IPS-11a (cell line): ENCODE results near the gene SYDE1.
"Not testable (repeated sequence)": the region's sequence is repeated elsewhere in the genome, so short reads cannot be mapped to it uniquely, and the experiment has no call there.

Source experiments
- H3K4me3 ChIP-seq: one replicate; pipeline ENCODE4 v1.5.1; 2013; ENCODE audit warnings: low read depth, low read length, control low read depth

The SYDE1 gene

GRCh38 chr19:15107061-15108010, at the start of gene SYDE1:
Gene SYDE1 (plus strand): TSS chr19:15107401. CDS start chr19:15107434, 33 bp downstream.
- peak within 1 kb of the TSS; percentile 60 for H3K4me3 ChIP-seq

GRCh38 chr19:15062036-15062435, 45.2 kb upstream of the SYDE1 start:
- H3K4me3 ChIP-seq: no peak overlapping the region

GRCh38 chr19:15070386-15070785, 36.8 kb upstream of the SYDE1 start:
- H3K4me3 ChIP-seq: not testable (repeated sequence)

- no peak overlapping the region for H3K4me3 ChIP-seq
Observed at GRCh38 chr19:15072930-15073647, 34.1 kb upstream of the SYDE1 start.

- H3K4me3 ChIP-seq: no peak overlapping the region
Observed at GRCh38 chr19:15074371-15074770, 32.8 kb upstream of the SYDE1 start.

GRCh38 chr19:15075806-15076205, 31.4 kb upstream of the SYDE1 start:
- no peak overlapping the region for H3K4me3 ChIP-seq

GRCh38 chr19:15080002-15080401, 27.2 kb upstream of the SYDE1 start:
- not testable (repeated sequence) for H3K4me3 ChIP-seq

GRCh38 chr19:15081911-15082310, 25.3 kb upstream of the SYDE1 start, which contains the start of gene OR1I1:
Gene OR1I1 (plus strand): TSS chr19:15082211. CDS start chr19:15087066, 4,855 bp downstream.
- no peak within 1 kb of the TSS for H3K4me3 ChIP-seq

- no peak overlapping the region for H3K4me3 ChIP-seq
Observed at GRCh38 chr19:15087182-15087581, 20.0 kb upstream of the SYDE1 start.

GRCh38 chr19:15091918-15092753, 15.1 kb upstream of the SYDE1 start:
- no peak overlapping the region for H3K4me3 ChIP-seq

- no peak overlapping the region for H3K4me3 ChIP-seq
Observed at GRCh38 chr19:15093001-15093400, 14.2 kb upstream of the SYDE1 start.

GRCh38 chr19:15096223-15096622, 11.0 kb upstream of the SYDE1 start:
- H3K4me3 ChIP-seq: no peak overlapping the region

GRCh38 chr19:15097980-15098379, 9.2 kb upstream of the SYDE1 start:
- not testable (repeated sequence) for H3K4me3 ChIP-seq

GRCh38 chr19:15098460-15098859, 8.7 kb upstream of the SYDE1 start:
- H3K4me3 ChIP-seq: no peak overlapping the region

- H3K4me3 ChIP-seq: no peak overlapping the region
Observed at GRCh38 chr19:15099017-15099582, 8.1 kb upstream of the SYDE1 start.

GRCh38 chr19:15101479-15102082, 5.6 kb upstream of the SYDE1 start:
- no peak overlapping the region for H3K4me3 ChIP-seq

GRCh38 chr19:15104003-15104402, 3.2 kb upstream of the SYDE1 start:
- no peak overlapping the region for H3K4me3 ChIP-seq

- H3K4me3 ChIP-seq: no peak overlapping the region
Observed at GRCh38 chr19:15104411-15104810, 2.8 kb upstream of the SYDE1 start.

- no peak overlapping the region for H3K4me3 ChIP-seq
Observed at GRCh38 chr19:15105044-15105443, 2.2 kb upstream of the SYDE1 start.

- peak overlapping the region; percentile 58 for H3K4me3 ChIP-seq
Observed at GRCh38 chr19:15108145-15108844, 1.1 kb downstream of the SYDE1 start.
